Lung (tissue), 12 donors: Measurements from ENCODE around the gene IP6K2. TPM values are rescaled to one million over a fixed set of nuclear protein-coding genes. Genes with fewer than 3 reads are reported as not detected.

Experiments used
- ATAC-seq: fragments of 200-7000 bp; cut with Tn5 transposase; one replicate; pipeline ENCODE4 v1.9.1; 2020; ENCODE audit warnings: moderate number of reproducible peaks; ENCODE audit not compliant: insufficient read depth, low FRiP score
- DNase-seq, 3 donors: peaks; one replicate each; pipeline ENCODE4 v3.0.0-alpha.2; 2013 to 2017
- H3K27ac ChIP-seq, 2 donors: one replicate each; pipeline ENCODE4 v1.5.1; 2013; ENCODE audit warnings: mild to moderate bottlenecking in 2 of 2, moderate library complexity in 2 of 2, control low read depth in 1 of 2, inconsistent platforms in 1 of 2, low read depth in 1 of 2, low read length in 1 of 2
- H3K27me3 ChIP-seq, 3 donors: one replicate each; pipeline ENCODE4 v1.5.1; 2013; ENCODE audit warnings: low read length in 2 of 3; ENCODE audit not compliant: control insufficient read depth in 3 of 3, insufficient read depth in 3 of 3
- H3K36me3 ChIP-seq, 4 donors: one replicate each; pipeline ENCODE4 v1.5.1; 2013; ENCODE audit warnings: low read length in 4 of 4, mild to moderate bottlenecking in 1 of 4, moderate library complexity in 1 of 4; ENCODE audit not compliant: control insufficient read depth in 4 of 4, insufficient read depth in 4 of 4
- H3K4me1 ChIP-seq, 5 donors: one replicate each; pipeline ENCODE4 v1.5.1; 2013; ENCODE audit warnings: low read length in 5 of 5, mild to moderate bottlenecking in 2 of 5, moderate library complexity in 1 of 5; ENCODE audit not compliant: control insufficient read depth in 5 of 5, insufficient read depth in 5 of 5
- H3K4me3 ChIP-seq: one replicate; pipeline ENCODE4 v1.5.1; 2013; ENCODE audit warnings: mild to moderate bottlenecking, control low read depth, moderate library complexity
- H3K9ac ChIP-seq, 2 donors: one replicate each; pipeline ENCODE4 v1.5.1; 2013; ENCODE audit warnings: low read length in 2 of 2, control low read depth in 1 of 2; ENCODE audit not compliant: insufficient read depth in 1 of 2
- H3K9me3 ChIP-seq, 4 donors: one replicate each; pipeline ENCODE4 v1.5.1; 2013; ENCODE audit warnings: low read length in 3 of 4, mild to moderate bottlenecking in 1 of 4, moderate library complexity in 1 of 4; ENCODE audit not compliant: control insufficient read depth in 4 of 4, insufficient read depth in 3 of 4
- CTCF ChIP-seq: IDR thresholded peaks from 2 replicates; pipeline ENCODE4 v1.5.1; 2012; ENCODE audit warnings: mild to moderate bottlenecking; ENCODE audit errors: control extremely low read depth, extremely low read depth
- WGBS, 2 donors: extraction: QIAGEN DNeasy Blood & Tissue Kit; methylation state at CpG; one replicate each; pipeline ENCODE4 v1.1.7; 2013; 5-methylcytosine and 5-hydroxymethylcytosine counted together
- polyA plus RNA-seq, 2 donors: library from polyadenylated mRNA; stranded (reverse); fragments of 200-250 nt; gene quantifications; one replicate each; pipeline ENCODE4 v1.2.1, GENCODE V29; 2013
- total RNA-seq, 2 donors: library from RNA; depleted of rRNA in 1 of 2; stranded (reverse); fragments of >200 nt in 1 of 2; gene quantifications; one replicate each; pipeline ENCODE4 v1.2.1, GENCODE V29; 2014 to 2021
- donor health status: control.
- donor health status: control.
- donor health status: Bipolar disorder and iron deficiency.
- donor health status: healthy.
- donor health status: DM: yes; HTN: yes; CAD: no.

The IP6K2 gene
- total and polyA plus RNA-seq, 4 donors = 54.3 to 128 (median 61.4) TPM

- TF ChIP-seq CTCF = no peak
- no peak for ATAC-seq
- Histone ChIP-seq H3K27me3 (peaks cover 0 to 10% (median under 1%) of the 10 kb centered on the region in 3 donors), H3K9ac (no peak overlapping the region), H3K36me3 (no peaks in the 10 kb centered on the region), H3K4me1 (peaks cover 0 to 14% (median 4%) of the 10 kb centered on the region in 5 donors), H3K27ac (no peak overlapping the region), H3K9me3 (peaks cover 0 to 4% (median 0%) of the 10 kb centered on the region in 4 donors), H3K4me3 (no peak overlapping the region)
- DNase-seq = peak in 1 of 3 donors; percentile 6
- whole genome bisulfite sequencing, 2 donors = 9 to 11% methylated on average over 23 to 30 of the region's 30 CpGs
Measured at GRCh38 chr3:48655606-48656005, 61.4 kb downstream of the IP6K2 start.

DNA sequence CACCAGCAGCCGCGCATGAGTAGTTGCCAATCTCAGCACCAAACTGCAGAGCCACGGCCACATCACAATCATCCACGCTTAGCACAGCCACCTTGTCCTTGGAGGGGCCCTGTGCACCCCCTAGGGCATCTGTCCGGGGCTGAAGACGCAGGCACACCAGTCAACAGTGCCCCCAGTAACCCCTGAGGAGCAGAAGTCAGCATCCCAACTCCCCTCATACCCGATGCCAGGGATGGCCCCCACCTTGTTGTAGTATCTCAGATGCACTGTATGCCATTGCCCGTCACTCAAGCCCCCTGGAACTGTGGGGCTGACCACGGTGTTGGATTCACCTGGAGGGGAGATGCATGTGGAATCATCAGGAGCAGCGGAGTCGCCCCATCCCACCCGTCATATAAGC, 62.0 kb downstream of the IP6K2 start:
- no peaks in the 10 kb centered on the region for H3K36me3 ChIP-seq
- H3K27ac ChIP-seq = no peak overlapping the region
- H3K9me3 ChIP-seq = peaks cover 0 to 3% (median 0%) of the 10 kb centered on the region in 4 donors
- WGBS, 2 donors = 94 to 96% methylated on average over 12 of the region's 12 CpGs
- TF ChIP-seq CTCF = no peak
- H3K27me3 ChIP-seq = peaks cover 0 to 10% (median 0%) of the 10 kb centered on the region in 3 donors
- no peak overlapping the region for H3K4me3 ChIP-seq
- no peak overlapping the region for H3K9ac ChIP-seq
- peaks cover 0 to 14% (median 4%) of the 10 kb centered on the region in 5 donors for H3K4me1 ChIP-seq
- ATAC-seq (no peak), DNase-seq (no peak)

GRCh38 chr3:48652923-48653715, 63.9 kb downstream of the IP6K2 start:
- ATAC-seq (no peak), DNase-seq (no peak)
- Histone ChIP-seq H3K9me3 (no peaks in the 10 kb centered on the region), H3K27me3 (peaks cover 0 to 6% (median 0%) of the 10 kb centered on the region in 3 donors), H3K4me1 (peaks cover 0 to 14% (median 4%) of the 10 kb centered on the region in 5 donors), H3K9ac (no peak overlapping the region), H3K27ac (no peak overlapping the region), H3K36me3 (no peaks in the 10 kb centered on the region), H3K4me3 (no peak overlapping the region)
- no peak for TF ChIP-seq CTCF
- 97% methylated on average over 15 of the region's 15 CpGs for WGBS, 2 donors
